SK-N-SH treated with all-trans-retinoic acid at 6 μM for 48 hours (cell line): ENCODE measurements around the gene PRPS2.

Experiments used
- ARNTL ChIP-seq: fragments of 450-650 bp; formaldehyde crosslinking; IDR thresholded peaks from 2 replicates; pipeline ENCODE4 v1.5.0; 2020; ENCODE audit warnings: low read depth, mild to moderate bottlenecking, moderate library complexity, borderline replicate concordance
- GLIS3 ChIP-seq: fragments of 250-450 bp; sonication (Bioruptor Pico); IDR thresholded peaks from 2 replicates; pipeline ENCODE4 v1.5.0; 2020; ENCODE audit warnings: mild to moderate bottlenecking, moderate library complexity
- ISL1 ChIP-seq: fragments of 250-450 bp; sonication (Bioruptor Pico); IDR thresholded peaks from 2 replicates; pipeline ENCODE4 v2.1.2; 2022; ENCODE audit warnings: mild to moderate bottlenecking, moderate library complexity
- PATZ1 ChIP-seq: fragments of 250-450 bp; sonication (Bioruptor Pico); IDR thresholded peaks from 2 replicates; pipeline ENCODE4 v1.8.0; 2020; ENCODE audit warnings: mild to moderate bottlenecking, moderate library complexity, borderline replicate concordance
- PPARA ChIP-seq: fragments of 250-450 bp; sonication (Bioruptor Pico); IDR thresholded peaks from 2 replicates; pipeline ENCODE4 v1.5.0; 2020; ENCODE audit warnings: mild to moderate bottlenecking, borderline replicate concordance
- RARB ChIP-seq: fragments of 250-450 bp; sonication (Bioruptor Pico); IDR thresholded peaks from 2 replicates; pipeline ENCODE4 v1.8.0; 2021; ENCODE audit warnings: mild to moderate bottlenecking, moderate library complexity
- TCF4 ChIP-seq: fragments of 250-450 bp; sonication (Bioruptor Pico); IDR thresholded peaks from 2 replicates; pipeline ENCODE4 v1.8.0; 2021; ENCODE audit warnings: mild to moderate bottlenecking, moderate library complexity, borderline replicate concordance
- ZFP30 ChIP-seq: fragments of 450-650 bp; formaldehyde crosslinking; IDR thresholded peaks from 2 replicates; pipeline ENCODE4 v1.5.0; 2022; ENCODE audit warnings: mild to moderate bottlenecking, moderate library complexity
- ZNF565 ChIP-seq: fragments of 450-650 bp; formaldehyde crosslinking; conservative IDR thresholded peaks from 2 replicates; pipeline ENCODE4 v1.5.0; 2020; ENCODE audit warnings: low read depth, mild to moderate bottlenecking, moderate library complexity
- ZNF70 ChIP-seq: fragments of 450-650 bp; formaldehyde crosslinking; IDR thresholded peaks from 2 replicates; pipeline ENCODE4 v1.5.0; 2020; ENCODE audit warnings: mild to moderate bottlenecking, moderate library complexity
- TF ChIP-seq, protein P1 (sequence below): fragments of 250-450 bp; sonication (Bioruptor Pico); IDR thresholded peaks from 2 replicates; pipeline ENCODE4 v1.5.1; 2021; ENCODE audit warnings: mild to moderate bottlenecking, moderate library complexity

DNA sequence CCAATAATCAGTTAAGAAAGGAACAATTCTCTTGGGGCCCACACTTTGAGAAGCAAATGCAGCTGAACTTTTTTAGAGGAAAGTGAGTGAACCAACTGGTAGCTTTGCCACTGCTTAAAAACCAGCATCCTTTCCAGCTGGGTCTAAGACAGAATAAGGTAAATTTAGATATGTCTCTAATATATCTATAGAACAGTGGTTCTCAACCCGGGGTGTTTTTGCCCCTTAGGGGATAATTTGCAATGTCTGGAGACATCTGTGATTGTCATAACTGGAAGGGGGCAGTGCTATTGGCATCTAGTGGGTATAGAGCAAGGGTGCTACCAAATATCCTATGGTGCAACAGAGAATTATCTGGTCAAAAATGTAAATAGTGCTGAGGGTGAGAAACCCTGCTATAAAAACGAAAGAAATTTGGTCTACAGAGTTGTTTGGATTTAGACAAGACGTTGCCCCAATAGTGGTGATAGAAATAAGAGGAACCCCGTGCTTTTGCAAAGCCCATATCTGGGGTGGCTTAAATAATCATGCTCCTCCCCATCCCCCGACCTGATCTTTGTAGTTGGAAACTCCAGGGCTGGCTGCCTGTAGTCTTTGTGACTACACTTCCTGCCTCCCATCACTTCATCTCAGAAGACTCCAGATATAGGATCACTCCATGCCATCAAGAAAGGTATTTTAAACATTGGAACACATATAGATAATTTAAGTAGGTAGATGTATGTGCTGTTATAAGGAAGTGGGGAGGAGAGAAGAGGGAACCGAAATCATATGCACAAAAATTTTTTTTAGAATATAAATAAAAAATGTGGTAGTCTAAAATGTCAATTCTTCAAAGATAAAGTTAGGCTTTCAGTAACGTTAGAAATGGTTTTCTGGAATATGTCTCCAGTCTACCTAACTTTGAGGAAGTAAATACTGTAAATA lies 75.5 kb downstream of the PRPS2 start, which contains the start of gene TLR7:
- TF ChIP-seq ISL1 (CRISPR knock-in tag) (no peak), ZNF70 (CRISPR knock-in tag) (no peak), RARB (no peak), ARNTL (CRISPR knock-in tag) (no peak), PATZ1 (no peak), ZNF565 (no peak), TCF4 (no peak), GLIS3 (CRISPR knock-in tag) (no peak), PPARA (CRISPR knock-in tag) (no peak), ZFP30 (no peak)
- TF ChIP-seq, protein P1, sequence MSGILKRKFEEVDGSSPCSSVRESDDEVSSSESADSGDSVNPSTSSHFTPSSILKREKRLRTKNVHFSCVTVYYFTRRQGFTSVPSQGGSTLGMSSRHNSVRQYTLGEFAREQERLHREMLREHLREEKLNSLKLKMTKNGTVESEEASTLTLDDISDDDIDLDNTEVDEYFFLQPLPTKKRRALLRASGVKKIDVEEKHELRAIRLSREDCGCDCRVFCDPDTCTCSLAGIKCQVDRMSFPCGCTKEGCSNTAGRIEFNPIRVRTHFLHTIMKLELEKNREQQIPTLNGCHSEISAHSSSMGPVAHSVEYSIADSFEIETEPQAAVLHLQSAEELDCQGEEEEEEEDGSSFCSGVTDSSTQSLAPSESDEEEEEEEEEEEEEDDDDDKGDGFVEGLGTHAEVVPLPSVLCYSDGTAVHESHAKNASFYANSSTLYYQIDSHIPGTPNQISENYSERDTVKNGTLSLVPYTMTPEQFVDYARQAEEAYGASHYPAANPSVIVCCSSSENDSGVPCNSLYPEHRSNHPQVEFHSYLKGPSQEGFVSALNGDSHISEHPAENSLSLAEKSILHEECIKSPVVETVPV (CRISPR knock-in tag), result no peak
